ENCODE results near the gene AKR7A2.

AKR7A2 gene

GRCh38 chr1:19311931-19312781 lies at the start of gene AKR7A2, which contains the start of gene SLC66A1:
TSS of gene AKR7A2 (minus strand) at chr1:19312144. CDS start at chr1:19312124, 20 bp downstream.
TSS of gene SLC66A1 (plus strand) at chr1:19312326. CDS start at chr1:19317678, 5,352 bp downstream.
- peak; percentile 86 for DNase-seq (ENCODE audit: low read depth)

GRCh38 chr1:19360843-19361610 lies 49.1 kb upstream of the AKR7A2 start:
- DNase-seq (ENCODE audit: low read depth): no peak

GRCh38 chr1:19360432-19360831 lies 48.5 kb upstream of the AKR7A2 start:
- DNase-seq (ENCODE audit: low read depth): no peak

GRCh38 chr1:19360016-19360415 lies 48.1 kb upstream of the AKR7A2 start:
- no peak for DNase-seq (ENCODE audit: low read depth)

GRCh38 chr1:19359357-19359756 lies 47.4 kb upstream of the AKR7A2 start:
- DNase-seq (ENCODE audit: low read depth): no peak

GRCh38 chr1:19358710-19359109 lies 46.8 kb upstream of the AKR7A2 start:
- DNase-seq (ENCODE audit: low read depth): no peak

- DNase-seq (ENCODE audit: low read depth): no peak
Observed at GRCh38 chr1:19357299-19357986, 45.5 kb upstream of the AKR7A2 start.

- DNase-seq (ENCODE audit: low read depth): no peak
Observed at GRCh38 chr1:19356266-19356665, 44.3 kb upstream of the AKR7A2 start.

- DNase-seq (ENCODE audit: low read depth): no peak
Observed at GRCh38 chr1:19354531-19354981, 42.6 kb upstream of the AKR7A2 start.

GRCh38 chr1:19353596-19353995 lies 41.7 kb upstream of the AKR7A2 start:
- no peak for DNase-seq (ENCODE audit: low read depth)

- no peak for DNase-seq (ENCODE audit: low read depth)
Observed at GRCh38 chr1:19352839-19353238, 40.9 kb upstream of the AKR7A2 start.

GRCh38 chr1:19351873-19352272 lies 39.9 kb upstream of the AKR7A2 start:
- no peak for DNase-seq (ENCODE audit: low read depth)

- no peak for DNase-seq (ENCODE audit: low read depth)
Observed at GRCh38 chr1:19350566-19350965, 38.6 kb upstream of the AKR7A2 start.

- DNase-seq (ENCODE audit: low read depth): no peak
Observed at GRCh38 chr1:19349999-19350398, 38.1 kb upstream of the AKR7A2 start.

GRCh38 chr1:19348441-19349198 lies 36.7 kb upstream of the AKR7A2 start:
- no peak for DNase-seq (ENCODE audit: low read depth)

- no peak for DNase-seq (ENCODE audit: low read depth)
Observed at GRCh38 chr1:19347533-19348172, 35.7 kb upstream of the AKR7A2 start.

- DNase-seq (ENCODE audit: low read depth): no peak
Observed at GRCh38 chr1:19346026-19346425, 34.1 kb upstream of the AKR7A2 start.

GRCh38 chr1:19345391-19345790 lies 33.4 kb upstream of the AKR7A2 start:
- DNase-seq (ENCODE audit: low read depth): no peak

GRCh38 chr1:19344831-19345230 lies 32.9 kb upstream of the AKR7A2 start:
- DNase-seq (ENCODE audit: low read depth): no peak

- DNase-seq (ENCODE audit: low read depth): no peak
Observed at GRCh38 chr1:19344372-19344810, 32.4 kb upstream of the AKR7A2 start.
